Activated CD8-positive, alpha-beta T cell treated with anti-CD3 and anti-CD28 coated beads for 36 hours (primary cell): ENCODE data around the gene ZFP1. TPM values are rescaled to one million over a fixed set of nuclear protein-coding genes. Genes with fewer than 3 reads are reported as not detected.
"Not testable (repeated sequence)": the region's sequence is repeated elsewhere in the genome, so short reads cannot be mapped to it uniquely, and the experiment has no call there.

Experiments
- ATAC-seq: fragments of 200-7000 bp; cut with Tn5 transposase; one replicate; pipeline ENCODE4 v1.10.0; 2021; ENCODE audit warnings: mild to moderate bottlenecking, moderate library complexity
- CTCF ChIA-PET: fragments of 350-600 bp; sonication (Branson Sonifier 250); formaldehyde crosslinking; loops from one replicate; lab custom pipeline; 2021; ENCODE audit warnings: antibody characterized with exemption; lab: Charles Lee
- POLR2A ChIA-PET: fragments of 350-600 bp; sonication (Branson Sonifier 250); formaldehyde crosslinking; loops from one replicate; lab custom pipeline; 2021; ENCODE audit warnings: antibody characterized with exemption; lab: Charles Lee
- DNase-seq: peaks from one replicate; pipeline ENCODE4 v3.0.0-alpha.2; 2020
- H3K27ac Mint-ChIP-seq: one replicate; pipeline ENCODE4 v1.8.0; 2021; ENCODE audit warnings: mild to moderate bottlenecking, mixed read lengths
- H3K27me3 Mint-ChIP-seq: one replicate; pipeline ENCODE4 v1.8.0; 2021; ENCODE audit warnings: mixed read lengths
- H3K36me3 Mint-ChIP-seq: one replicate; pipeline ENCODE4 v1.8.0; 2021; ENCODE audit warnings: low read depth, mixed read lengths
- H3K4me1 Mint-ChIP-seq: one replicate; pipeline ENCODE4 v1.8.0; 2021; ENCODE audit warnings: low read depth, mixed read lengths
- H3K4me3 Mint-ChIP-seq: one replicate; pipeline ENCODE4 v1.8.0; 2021; ENCODE audit warnings: mild to moderate bottlenecking, moderate library complexity, mixed read lengths
- H3K9me3 Mint-ChIP-seq: one replicate; pipeline ENCODE4 v1.8.0; 2021; ENCODE audit warnings: mixed read lengths
- CTCF ChIP-seq: fragments of 200-600 bp; IDR thresholded peaks from one replicate; pipeline ENCODE4 v1.8.0; 2022; ENCODE audit warnings: antibody characterized with exemption, mild to moderate bottlenecking
- intact Hi-C: fragments of 100-400 bp; cut with micrococcal nuclease; formaldehyde crosslinking; loops from one replicate; pipeline ENCODE4 v1.10.0; 2022
- total RNA-seq, 2 experiments: library from RNA; stranded (reverse); gene quantifications; one replicate each; pipeline ENCODE4 v1.2.3, GENCODE V29; 2021

The ZFP1 gene
- total RNA-seq, 2 experiments from 2014 or later: 19.8 to 23.9 TPM

DNA sequence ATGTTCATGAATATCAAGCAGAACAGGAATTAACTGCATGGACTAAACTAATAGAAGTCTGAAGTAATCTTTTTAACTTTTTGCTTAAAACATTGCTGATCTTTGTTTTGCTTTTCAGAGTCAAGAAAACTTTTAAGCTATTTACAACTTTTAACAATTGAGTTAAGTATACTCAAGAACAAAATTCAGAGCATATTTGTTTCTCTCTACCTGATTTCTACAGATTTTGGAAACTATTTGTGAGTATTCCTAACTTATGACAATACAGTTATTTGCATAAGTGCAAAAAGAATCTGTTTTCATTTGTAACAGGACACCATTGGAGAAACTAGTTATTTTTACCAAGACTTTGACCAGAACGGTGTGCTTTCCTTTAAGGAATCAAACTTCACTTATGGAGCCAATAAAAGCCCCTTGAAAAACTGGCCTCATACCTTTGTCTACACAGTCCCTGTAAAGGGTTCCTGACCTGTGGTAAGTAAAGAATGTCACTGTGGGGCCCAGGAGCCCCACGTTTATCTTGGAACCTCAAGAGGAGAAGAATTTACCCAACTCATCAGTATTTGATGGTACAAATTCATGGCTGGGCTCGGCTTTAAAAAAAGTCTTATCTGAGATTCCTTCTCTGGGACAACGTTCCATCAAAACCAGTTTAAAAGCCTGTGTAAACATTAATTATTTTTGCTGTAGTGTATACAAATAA lies 20.5 kb upstream of the ZFP1 start:
- intact Hi-C loops: no loop called here
- Mint-ChIP-seq H3K9me3 (peaks cover 5% of the 10 kb centered on the region), H3K27me3 (peaks cover 5% of the 10 kb centered on the region), H3K36me3 (peaks cover 4% of the 10 kb centered on the region), H3K4me1 (peaks cover 9% of the 10 kb centered on the region), H3K27ac (no peak overlapping the region), H3K4me3 (no peak overlapping the region)
- POLR2A ChIA-PET: no interaction called here
- no peak for TF ChIP-seq CTCF
- DNase-seq: no peak
- ATAC-seq: no peak
- CTCF ChIA-PET: interaction anchor here (1.4 kb wide), 1 partner anchor 14 kb away, joined by 3 read pairs; no protein-coding TSS in a partner anchor

DNA sequence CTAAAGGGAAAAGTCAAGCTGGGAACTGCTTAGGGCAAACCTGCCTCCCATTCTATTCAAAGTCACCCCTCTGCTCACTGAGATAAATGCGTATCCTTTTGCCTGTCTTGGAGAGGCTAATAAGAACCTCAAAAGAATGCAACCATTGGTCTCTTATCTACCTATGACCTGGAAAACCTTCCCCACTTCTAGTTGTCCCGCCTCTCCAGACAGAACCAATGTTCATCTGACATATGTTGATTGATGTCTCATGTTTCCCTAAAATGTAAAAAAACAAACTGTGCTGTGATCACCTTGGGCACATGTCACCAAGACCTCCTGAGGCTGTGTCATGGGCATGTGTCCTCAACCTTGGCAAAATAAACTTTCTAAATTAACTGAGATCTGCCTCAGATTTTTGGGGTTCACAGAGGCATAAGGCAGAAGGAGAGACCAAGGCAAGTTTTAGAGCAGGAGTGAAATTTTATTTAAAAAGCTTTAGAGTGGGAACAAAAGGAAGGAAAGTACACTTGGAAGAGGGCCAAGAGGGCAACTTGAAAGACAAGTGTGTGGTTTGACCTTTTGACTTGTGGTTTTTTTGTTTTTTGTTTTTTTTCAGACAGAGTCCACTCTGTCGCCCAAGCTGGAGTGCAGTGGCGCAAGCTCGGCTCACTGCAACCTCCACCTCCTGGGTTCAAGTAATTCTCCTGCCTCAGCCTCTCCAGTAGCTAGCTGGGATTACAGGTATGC lies 18.7 kb upstream of the ZFP1 start:
- DNase-seq, ATAC-seq, POLR2A ChIA-PET, intact Hi-C loops, H3K36me3 Mint-ChIP-seq, H3K9me3 Mint-ChIP-seq, H3K27ac Mint-ChIP-seq, H3K27me3 Mint-ChIP-seq, H3K4me1 Mint-ChIP-seq, H3K4me3 Mint-ChIP-seq: not testable (repeated sequence)
- CTCF ChIA-PET: interaction anchor here (1.1 to 1.6 kb wide), 3 partner anchors 10 to 19 kb away, joined by 3 to 4 read pairs (median 3); no protein-coding TSS in a partner anchor

GRCh38 chr16:75130150-75130771 lies 18.1 kb upstream of the ZFP1 start:
- H3K9me3 Mint-ChIP-seq: peaks cover 5% of the 10 kb centered on the region
- intact Hi-C loops: no loop called here
- DNase-seq (no peak), ATAC-seq (no peak)
- no peak overlapping the region for H3K4me3 Mint-ChIP-seq
- H3K36me3 Mint-ChIP-seq: peaks cover 4% of the 10 kb centered on the region
- H3K4me1 Mint-ChIP-seq: peaks cover 9% of the 10 kb centered on the region
- no peak overlapping the region for H3K27ac Mint-ChIP-seq
- no peak for TF ChIP-seq CTCF
- H3K27me3 Mint-ChIP-seq: peaks cover 5% of the 10 kb centered on the region
- POLR2A ChIA-PET: no interaction called here
- CTCF ChIA-PET: interaction anchor here (1.0 to 1.6 kb wide), 4 partner anchors 9 to 20 kb away, joined by 3 to 4 read pairs (median 3); no protein-coding TSS in a partner anchor

- intact Hi-C loops: no loop called here
- H3K4me3 Mint-ChIP-seq: no peak overlapping the region
- H3K36me3 Mint-ChIP-seq: peaks cover 4% of the 10 kb centered on the region
- TF ChIP-seq CTCF: no peak
- peaks cover 5% of the 10 kb centered on the region for H3K9me3 Mint-ChIP-seq
- H3K4me1 Mint-ChIP-seq: peaks cover 9% of the 10 kb centered on the region
- DNase-seq (no peak), ATAC-seq (no peak)
- ChIA-PET POLR2A (no interaction called here), CTCF (interaction anchor here (1.0 to 1.6 kb wide), 2 partner anchors 9 to 13 kb away, joined by 3 to 4 read pairs; no protein-coding TSS in a partner anchor)
- H3K27ac Mint-ChIP-seq: no peak overlapping the region
- peaks cover 5% of the 10 kb centered on the region for H3K27me3 Mint-ChIP-seq
Observed at GRCh38 chr16:75131081-75131480, 17.2 kb upstream of the ZFP1 start.

- DNase-seq (no peak), ATAC-seq (no peak)
- no peaks in the 10 kb centered on the region for H3K36me3 Mint-ChIP-seq
- peaks cover 2% of the 10 kb centered on the region for H3K27me3 Mint-ChIP-seq
- no peak overlapping the region for H3K4me3 Mint-ChIP-seq
- no peaks in the 10 kb centered on the region for H3K9me3 Mint-ChIP-seq
- no peak overlapping the region for H3K27ac Mint-ChIP-seq
- no peak for TF ChIP-seq CTCF
- CTCF ChIA-PET: no interaction called here
- POLR2A ChIA-PET: no interaction called here
- intact Hi-C loops: no loop called here
- H3K4me1 Mint-ChIP-seq: peaks cover 8% of the 10 kb centered on the region
Observed at GRCh38 chr16:75138233-75138632, 10.1 kb upstream of the ZFP1 start.
